Stimulated activated CD8-positive, alpha-beta memory T cell treated with anti-CD3 and anti-CD28 coated beads, Interleukin-12 subunit alpha, Interleukin-12 subunit beta, amount 100 ng/mL, for 24 hours (primary cell): ENCODE data around the gene ATP5F1E.
"Not testable (repeated sequence)": the region's sequence is repeated elsewhere in the genome, so short reads cannot be mapped to it uniquely, and the experiment has no call there.

Source experiments
- DNase-seq: peaks from one replicate; pipeline ENCODE4 v3.0.0-alpha.2; 2020; ENCODE audit errors: extremely low read depth

ATP5F1E gene

GRCh38 chr20:58990651-58991445, 41.3 kb downstream of the ATP5F1E start:
- no peak for DNase-seq

DNA sequence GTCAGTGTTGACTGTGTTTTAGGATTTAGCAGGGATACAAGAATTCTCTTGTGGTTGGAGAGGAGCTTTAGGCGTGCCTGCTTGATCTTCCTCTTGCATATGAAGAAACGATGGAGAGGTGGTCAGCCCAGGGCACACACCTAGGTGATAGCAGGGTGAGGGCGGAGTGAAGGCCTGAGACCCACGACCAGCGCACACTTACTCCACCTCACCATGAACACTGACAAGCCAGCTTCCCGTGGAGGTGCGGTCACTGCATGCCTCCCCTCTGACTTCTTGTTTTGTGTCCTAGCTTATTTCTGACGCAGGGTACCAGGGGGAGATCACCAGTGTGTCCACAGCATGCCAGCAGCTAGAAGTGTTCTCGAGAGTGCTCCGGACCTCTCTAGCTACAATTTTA, 42.9 kb downstream of the ATP5F1E start:
- DNase-seq = no peak

DNA sequence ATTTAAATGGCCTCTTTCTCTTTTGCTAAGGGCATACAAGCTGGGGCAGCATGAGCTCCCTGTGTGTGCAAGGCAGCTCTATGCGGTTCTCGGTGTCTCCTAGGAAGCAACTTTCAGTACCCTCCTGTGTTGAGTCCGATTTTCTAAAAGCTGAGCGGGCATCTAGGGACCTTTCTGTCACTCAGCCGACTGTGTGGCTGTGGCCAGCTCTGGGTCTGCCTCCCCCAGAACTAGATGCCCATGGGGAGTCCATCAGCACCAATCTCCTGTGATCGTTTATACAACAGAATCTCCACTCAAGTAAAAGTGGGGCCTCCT, 43.6 kb downstream of the ATP5F1E start:
- no peak for DNase-seq

DNA sequence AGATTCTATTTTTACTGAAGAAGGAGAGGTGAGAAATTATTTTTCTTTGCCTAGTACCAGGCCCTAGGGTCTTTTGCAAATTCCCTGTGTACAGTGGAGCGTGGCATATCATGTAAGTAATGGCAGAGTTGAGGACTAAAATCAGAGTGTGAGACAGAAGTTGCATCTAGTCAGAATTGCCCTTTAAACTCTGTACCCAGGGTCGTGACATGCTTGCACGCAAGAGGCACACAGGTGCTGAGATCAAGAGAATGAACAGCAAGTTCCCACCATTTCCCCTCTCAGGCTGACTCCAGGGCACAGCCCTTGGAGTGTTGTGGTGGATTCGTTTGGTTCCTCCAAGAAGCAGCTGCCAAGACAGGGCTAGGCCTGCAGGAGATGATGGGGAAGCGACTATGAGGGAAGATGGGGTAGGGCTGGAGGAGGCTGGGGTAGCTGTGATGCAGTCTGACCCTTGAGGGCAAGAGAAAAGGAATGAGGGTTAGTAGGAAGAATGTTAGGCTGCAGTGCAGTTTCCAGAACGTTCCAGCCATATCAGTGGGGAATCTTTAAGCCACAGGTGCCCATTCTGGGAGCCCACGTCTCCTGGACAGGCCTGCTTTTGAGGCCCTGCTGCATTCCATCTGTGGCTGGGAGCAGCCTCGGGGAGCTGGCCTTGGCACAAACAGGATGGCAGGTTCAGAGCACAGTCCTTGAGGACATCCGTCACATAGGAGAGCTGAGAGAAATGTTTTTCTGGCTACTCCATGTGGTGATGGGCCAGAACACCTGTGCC, 44.2 kb downstream of the ATP5F1E start:
- DNase-seq = no peak

DNA sequence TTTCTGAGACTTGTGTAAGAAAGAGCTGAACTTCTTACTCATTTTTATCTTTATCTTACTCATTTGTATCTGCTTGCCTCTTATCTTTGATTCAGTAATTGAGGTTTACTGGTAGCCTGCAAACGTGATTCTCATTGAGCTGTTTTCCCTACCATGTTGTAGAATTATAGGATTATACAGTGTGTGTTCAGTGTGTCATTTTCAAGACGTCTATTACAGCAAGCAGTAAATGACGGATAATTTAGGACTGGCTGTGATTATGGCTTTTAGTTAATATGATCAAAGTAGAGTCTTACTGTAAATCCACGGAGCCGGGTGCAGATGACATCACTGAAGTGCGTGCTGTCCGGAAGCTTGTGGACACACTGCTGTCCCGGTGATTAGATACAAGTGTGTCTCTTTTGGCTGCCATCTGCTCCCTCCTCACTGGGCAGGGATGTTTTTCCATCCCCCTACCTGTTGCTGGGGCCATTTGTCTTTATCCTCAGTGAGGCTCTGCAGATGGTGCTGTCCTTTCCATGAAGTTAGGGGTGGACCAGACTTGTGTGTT, 45.1 kb downstream of the ATP5F1E start:
- DNase-seq = no peak

DNA sequence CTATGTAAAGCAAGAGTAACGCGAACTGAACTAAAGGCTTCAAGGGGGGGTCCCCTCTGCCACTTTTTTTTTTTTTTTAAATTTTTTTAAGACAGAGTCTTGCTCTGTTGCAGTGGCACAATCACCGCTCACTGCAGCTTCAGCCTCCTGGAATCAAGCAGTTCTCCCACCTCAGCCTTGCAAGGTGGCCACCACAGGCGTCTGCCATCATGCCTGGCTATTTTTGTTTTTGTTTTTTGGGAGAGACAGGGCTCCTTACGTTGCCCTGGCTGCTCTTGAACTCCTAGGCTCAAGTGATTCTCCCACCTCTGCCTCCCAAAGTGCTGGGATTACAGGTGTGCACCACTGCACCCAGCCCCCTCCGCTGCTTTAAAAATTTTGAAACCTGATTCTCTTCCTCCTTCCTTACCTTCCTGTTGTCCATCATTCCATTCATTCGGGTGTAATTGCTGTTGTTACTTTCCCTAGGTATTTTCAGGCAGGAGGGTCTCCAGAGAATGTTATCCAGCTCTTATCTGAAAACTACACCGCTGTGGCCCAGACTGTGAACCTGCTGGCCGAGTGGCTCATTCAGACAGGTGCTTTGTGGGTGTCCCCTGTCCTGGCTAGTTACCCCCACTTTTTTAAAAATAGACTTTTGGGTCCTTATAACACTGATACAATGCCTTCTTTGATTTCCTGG, 45.7 kb downstream of the ATP5F1E start:
- no peak for DNase-seq

GRCh38 chr20:58985656-58986055, 46.5 kb downstream of the ATP5F1E start:
- DNase-seq = no peak

GRCh38 chr20:58984691-58985090, 47.4 kb downstream of the ATP5F1E start:
- DNase-seq = no peak

GRCh38 chr20:58983115-58983468, 49.0 kb downstream of the ATP5F1E start:
- DNase-seq = not testable (repeated sequence)

DNA sequence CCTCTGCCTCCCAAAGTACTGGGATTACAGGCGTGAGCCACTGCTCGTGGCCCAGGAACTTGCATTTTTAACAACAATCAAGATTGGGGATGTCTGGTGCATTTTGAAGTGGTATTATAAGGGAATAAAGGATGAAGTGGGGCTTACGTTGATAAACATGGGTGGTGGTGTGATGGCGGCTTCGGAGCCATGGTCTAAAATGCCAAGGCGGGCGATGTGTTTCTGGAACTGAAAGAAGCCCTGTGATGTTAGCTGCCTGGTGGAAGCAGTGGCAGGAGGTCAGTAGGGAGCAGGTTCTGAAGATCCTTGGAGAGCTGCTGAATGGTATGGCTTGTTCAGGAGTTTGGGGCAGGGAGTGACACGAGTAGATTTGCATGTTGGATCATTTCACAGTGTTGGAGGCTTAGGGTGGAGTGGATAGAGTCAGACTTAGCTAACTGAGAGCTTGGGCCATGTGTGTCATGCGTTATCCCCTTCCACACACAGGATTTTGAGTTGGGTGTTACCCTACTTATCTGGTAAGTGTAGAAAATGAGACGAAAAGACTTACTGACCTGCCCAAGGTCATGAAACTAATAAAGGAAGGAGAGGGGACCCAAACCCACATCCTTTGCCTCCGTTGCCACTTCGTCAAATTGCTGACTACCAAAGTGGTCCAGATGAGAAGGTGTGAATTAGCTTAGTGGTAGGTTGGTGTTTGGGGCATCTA, 49.6 kb downstream of the ATP5F1E start:
- DNase-seq = no peak

- DNase-seq = no peak
Measured at GRCh38 chr20:58981628-58982364, 50.3 kb downstream of the ATP5F1E start.

DNA sequence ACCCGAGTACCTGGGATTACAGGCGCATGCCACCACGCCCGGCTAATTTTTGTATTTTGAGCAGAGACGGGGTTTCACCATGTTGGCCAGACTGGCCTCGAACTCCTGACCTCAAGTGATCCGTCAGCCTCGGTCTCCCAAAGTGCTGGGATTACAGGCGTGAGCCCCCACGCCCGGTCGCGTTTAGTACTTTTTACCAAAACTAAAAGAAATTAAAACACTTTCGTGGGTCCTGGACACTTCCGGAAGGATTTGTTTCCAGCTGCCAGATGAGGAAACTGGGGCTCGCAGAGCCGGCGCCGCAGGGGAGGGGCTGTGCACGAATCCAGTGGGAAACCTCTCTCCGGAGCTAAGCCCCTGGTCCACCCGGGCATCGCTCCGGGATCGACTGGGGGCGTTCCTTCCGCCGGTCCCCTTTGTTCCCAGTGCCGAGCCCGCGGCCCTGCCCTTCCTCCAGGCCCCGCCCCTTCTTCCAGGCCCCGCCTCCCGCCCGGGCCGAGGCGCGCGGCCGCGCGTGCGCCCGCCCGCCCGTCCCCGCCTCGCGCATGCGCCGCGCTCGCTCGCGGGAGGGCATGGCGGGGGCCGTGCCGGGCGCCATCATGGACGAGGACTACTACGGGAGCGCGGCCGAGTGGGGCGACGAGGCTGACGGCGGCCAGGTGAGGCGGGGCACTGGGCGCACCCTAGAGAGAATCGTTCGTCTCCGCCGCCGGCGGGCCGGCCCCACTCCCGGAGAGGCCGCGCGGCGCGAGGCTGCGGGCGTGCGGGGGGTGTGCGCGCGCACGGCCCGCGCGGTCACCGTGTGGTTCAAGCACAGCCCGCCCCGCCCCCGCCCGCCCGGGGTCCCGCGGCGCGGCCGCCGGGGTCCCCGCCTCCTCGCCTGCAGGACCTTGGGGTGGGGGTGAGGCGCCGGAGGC, 51.2 kb downstream of the ATP5F1E start, which contains the start of gene NELFCD:
NELFCD (plus strand) TSS at position 546 of the 917 bp plus-strand sequence; CDS start at position 600, 54 bp downstream.
- DNase-seq = peak; percentile 75

- no peak for DNase-seq
Measured at GRCh38 chr20:58978351-58979190, 53.6 kb downstream of the ATP5F1E start.

DNA sequence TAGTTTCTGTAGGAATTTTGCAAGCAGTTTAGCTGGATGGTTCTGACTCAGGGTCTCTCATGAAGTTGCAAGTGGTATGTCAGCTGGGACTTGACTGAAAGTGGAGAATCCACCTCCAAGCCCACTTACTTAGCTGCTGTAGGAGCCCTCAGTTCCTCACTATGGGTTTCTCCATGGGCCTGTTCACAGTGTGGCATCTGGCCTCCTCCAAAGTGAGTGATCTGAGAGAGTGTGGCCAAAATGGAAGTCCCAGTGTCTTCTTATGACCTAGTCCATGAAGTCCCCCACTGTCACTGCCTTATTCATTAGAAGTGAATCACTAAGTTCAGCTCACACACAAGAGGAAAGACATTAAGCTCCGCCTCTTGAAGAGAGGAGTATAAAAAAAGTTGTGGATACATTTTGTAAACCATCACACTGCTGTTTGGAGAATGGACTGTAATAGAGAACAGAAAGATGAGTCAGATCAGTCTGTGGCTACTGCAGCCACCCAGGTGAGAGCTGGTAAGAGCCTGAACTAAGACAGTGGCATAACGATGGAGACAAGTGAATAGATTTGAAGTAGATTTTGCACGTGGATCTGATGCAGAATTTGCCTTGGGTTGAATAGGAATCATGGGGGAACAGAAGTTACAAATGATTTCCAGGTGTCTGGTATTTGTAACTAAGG, 55.9 kb downstream of the ATP5F1E start:
- DNase-seq = no peak
